HG03571 (cell line): ENCODE measurements around the gene CEP350.

Experiments
- ATAC-seq: cut with Tn5 transposase; IDR thresholded peaks from one replicate; pipeline ENCODE4 v1.9.1; 2021; ENCODE audit not compliant: unreplicated experiment

Gene CEP350, protein sequence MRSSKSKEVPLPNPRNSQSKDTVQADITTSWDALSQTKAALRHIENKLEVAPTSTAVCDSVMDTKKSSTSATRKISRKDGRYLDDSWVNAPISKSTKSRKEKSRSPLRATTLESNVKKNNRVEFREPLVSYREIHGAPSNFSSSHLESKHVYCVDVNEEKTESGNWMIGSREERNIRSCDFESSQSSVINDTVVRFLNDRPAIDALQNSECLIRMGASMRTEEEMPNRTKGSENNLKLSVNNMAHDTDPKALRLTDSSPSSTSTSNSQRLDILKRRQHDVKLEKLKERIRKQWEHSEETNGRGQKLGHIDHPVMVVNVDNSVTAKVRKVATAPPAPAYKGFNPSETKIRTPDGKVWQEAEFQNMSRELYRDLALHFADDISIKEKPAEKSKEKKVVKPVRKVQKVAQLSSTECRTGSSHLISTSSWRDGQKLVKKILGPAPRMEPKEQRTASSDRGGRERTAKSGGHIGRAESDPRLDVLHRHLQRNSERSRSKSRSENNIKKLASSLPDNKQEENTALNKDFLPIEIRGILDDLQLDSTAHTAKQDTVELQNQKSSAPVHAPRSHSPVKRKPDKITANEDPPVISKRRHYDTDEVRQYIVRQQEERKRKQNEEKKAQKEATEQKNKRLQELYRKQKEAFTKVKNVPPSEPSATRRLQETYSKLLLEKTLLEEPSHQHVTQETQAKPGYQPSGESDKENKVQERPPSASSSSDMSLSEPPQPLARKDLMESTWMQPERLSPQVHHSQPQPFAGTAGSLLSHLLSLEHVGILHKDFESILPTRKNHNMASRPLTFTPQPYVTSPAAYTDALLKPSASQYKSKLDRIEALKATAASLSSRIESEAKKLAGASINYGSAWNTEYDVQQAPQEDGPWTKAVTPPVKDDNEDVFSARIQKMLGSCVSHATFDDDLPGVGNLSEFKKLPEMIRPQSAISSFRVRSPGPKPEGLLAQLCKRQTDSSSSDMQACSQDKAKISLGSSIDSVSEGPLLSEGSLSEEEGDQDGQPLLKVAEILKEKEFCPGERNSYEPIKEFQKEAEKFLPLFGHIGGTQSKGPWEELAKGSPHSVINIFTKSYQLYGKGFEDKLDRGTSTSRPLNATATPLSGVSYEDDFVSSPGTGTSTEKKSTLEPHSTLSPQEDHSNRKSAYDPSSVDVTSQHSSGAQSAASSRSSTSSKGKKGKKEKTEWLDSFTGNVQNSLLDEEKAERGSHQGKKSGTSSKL (N-terminal part only)

DNA sequence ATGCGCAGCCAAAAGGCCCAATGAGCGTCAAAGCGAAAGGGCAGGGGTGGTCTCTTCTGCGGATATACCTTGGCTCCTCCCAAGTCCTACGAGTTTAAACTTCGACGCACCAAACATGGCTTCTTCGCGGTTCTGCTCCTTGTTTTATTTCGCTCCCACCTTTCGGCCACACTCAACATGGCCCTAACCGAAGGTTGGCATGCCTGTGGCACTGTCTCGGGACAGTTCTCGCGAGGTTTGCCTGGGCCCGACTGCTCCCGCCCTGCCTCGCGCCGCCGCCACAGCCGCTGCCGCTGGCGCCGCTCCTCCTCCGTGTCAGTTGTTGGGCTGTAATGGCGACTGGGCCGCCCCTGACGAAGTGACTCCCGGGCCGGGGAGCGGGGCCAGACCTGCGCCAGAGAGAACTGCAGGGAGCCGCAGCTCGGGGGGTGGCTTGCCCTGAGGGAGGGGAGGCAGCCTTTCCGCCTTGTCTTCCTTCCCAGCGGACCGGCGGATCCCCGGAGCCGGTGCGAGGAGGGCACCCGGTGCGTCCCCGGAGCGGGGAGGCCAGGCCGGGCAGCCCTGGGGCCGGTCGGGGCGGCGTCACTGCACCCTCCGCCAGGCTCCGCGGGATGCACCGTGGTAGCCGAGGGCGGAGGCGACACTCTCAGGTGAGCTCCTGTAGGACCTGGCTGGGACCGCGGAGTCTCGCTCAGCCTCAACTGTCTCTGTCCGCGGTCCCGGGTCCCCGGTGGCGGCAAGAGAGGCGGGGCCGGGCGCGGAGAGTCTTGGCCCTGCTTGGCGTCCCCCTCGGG is at the start of gene CEP350:
Gene CEP350 (plus strand): TSS at position 318 of the 794 bp plus-strand sequence. CDS start 31,372 bp downstream, outside the sequence.
- peak; percentile 93 for ATAC-seq

DNA sequence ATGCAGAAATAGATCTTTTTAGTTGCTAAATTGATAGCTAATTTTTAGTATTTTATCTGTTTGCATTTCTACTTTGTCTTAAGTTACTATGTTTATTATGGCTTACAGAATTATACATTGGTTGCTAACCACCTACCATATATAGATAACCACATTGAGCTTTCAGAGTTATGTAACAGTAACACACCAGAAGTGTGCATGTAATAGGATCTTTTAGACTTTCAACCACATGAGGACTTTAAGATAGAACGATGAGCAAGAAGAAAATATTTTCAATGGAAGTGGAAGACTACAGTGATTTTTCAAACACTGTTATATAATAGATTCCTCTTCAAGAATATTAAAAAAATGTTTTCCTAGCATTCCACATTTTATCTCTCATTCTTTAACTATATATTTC is 43.7 kb upstream of the CEP350 start:
- ATAC-seq = no peak

DNA sequence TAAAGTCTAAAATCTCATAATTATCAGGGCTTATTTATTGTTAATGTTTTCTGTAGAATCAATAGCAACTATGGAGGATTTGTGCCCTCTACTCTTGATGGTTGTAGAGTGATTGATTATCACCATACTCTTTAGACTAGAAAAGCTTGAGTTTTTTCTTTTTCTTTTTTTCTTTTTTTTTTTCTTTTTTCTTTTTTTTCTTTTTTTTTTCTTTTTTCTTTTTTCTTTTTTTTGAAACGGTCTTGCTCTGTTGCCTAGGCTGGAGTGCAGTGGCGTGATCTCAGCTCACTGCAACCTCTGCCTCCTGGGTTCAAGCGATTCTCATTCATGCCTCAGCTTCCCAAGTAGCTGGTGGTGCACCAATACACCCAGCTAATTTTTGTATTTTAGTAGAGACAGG is 42.8 kb upstream of the CEP350 start:
- no peak for ATAC-seq

DNA sequence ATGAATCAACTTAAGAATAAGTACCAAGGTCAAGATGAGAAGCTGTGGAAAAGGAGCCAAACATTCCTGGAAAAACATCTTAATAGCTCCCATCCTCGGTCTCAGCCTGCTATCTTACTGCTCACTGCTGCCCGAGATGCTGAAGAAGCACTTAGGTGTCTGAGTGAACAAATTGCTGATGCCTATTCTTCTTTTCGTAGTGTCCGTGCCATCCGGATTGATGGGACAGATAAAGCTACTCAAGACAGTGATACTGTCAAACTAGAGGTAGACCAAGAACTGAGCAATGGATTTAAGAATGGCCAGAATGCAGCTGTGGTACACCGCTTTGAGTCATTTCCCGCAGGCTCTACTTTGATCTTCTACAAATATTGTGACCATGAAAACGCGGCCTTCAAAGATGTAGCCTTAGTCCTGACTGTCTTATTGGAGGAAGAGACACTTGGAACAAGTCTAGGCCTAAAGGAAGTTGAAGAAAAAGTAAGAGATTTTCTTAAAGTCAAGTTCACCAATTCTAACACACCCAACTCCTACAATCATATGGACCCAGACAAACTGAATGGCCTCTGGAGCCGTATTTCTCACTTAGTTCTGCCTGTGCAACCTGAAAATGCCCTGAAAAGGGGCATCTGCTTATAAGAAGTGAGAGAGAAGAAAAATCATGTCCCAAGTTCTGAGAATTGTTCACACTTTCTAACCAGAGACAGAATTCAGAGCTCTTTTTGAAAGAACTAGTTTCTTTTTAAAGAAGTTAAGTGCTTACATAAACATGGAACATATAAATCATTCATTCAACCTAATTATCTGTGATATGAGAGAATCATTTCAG is 36.8 kb upstream of the CEP350 start:
- no peak for ATAC-seq

DNA sequence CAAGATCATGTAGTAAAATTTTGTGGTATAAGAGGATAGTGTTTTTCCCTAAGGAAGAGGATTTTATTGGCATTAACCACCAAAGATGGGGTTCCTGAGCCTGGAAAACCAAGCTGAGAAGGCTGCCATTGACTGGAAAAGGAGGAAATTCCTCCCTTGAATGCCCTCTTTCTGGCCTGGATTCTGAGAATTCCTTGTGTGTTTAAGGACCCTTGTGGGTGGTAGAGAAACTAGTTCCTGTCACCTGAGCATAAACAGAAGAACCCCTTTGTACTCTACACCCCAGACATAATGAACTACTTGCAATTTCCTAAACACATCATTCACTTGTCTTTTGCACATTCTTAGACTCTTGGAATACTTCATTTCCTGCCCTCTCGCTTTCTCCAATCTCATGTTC is 33.1 kb upstream of the CEP350 start:
- no peak for ATAC-seq

DNA sequence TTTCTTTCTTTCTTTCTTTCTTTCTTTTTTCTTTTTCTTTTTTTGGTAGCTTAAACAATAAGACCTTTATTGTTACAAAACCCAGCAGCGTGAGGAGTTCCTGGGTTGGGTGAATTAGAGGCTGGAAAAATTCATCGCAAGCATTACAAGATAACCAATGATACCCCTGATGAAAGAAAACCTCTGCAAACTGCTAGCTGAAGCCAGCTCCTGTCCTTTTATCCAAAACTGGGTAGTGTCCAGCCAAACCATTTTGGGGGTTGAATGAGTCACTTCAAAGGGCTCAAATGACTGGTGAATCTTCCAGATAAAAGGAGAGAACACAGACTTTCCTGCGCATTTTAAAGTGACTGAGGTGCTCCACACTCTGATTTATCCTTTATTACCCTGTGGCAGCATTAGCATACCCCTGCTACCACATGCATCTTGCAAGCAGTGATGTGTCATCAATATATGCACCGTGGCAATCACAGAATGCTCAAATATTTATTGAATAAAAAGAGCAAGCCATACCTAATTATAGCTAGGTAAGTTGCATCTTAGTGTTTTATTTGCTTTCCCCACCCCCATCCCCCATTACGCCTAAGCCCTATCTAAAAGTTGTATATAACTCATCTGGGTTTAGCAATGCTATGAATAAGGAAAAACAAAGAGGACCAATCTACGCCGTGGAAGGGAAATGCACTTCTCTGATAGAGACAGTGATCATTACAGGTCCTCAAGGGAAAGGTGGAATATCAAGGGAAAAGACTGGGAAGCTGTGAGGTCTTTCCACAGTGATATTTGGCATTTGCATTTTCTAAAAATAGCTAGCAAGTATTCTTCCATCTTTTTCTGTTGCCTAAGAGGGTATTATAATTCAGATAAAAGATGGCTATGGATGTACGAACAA is 32.4 kb upstream of the CEP350 start:
- no peak for ATAC-seq

DNA sequence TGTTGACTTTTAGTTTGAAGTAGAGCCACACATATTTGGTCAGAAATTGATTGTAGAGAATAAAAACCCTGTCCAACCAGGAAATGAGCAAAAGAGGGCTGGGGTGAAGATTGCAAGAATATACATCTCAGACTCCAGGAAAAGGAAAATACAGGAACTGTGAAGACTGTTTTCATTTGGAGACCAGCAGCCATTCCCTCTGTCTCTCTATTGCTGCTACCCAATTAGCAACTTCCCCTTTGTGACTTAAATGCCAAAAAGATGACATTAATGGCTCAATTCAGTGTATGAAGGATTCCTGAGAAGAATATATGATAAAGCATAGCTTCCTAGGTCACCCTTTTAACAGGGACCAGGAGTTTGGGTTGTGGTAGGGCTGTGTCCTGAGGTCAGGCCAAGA is 31.6 kb upstream of the CEP350 start:
- ATAC-seq = no peak

DNA sequence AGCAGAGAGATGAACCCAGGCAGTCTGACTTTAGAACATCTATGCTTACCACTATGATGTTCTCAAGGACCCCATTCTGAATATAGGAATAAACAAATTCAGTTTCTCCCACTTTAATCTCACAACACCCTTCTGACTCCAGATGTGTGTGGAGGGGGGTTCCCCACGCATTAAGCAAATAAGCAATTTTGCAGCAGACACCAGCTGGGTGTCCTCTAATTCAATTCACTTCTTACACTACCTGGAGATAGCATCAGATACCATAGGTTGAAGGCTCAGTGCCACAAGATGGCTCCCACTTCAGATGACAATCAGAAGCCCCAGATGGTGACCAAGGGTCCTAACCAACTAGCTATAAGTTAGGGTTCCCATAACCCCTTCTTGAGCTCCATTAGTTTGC is 30.3 kb upstream of the CEP350 start:
- ATAC-seq = no peak

DNA sequence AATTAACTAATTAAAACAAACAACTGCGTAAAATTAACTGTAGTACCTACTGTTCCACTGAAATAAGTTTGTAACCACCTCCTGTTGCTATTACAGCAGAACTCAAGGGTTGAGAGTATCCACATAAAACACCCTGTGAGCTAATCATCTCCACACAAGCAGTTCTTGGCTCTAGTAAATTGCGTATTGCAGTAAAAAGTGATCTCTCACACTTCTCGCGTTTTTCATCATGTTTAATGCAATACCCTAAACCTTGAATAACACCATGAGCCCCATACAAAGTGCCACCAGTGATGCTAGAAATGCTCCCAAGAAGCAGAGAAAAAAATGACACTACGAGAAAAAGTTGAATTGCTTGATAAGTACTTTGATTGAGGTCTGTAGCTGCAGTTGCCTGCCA is 29.3 kb upstream of the CEP350 start:
- no peak for ATAC-seq

DNA sequence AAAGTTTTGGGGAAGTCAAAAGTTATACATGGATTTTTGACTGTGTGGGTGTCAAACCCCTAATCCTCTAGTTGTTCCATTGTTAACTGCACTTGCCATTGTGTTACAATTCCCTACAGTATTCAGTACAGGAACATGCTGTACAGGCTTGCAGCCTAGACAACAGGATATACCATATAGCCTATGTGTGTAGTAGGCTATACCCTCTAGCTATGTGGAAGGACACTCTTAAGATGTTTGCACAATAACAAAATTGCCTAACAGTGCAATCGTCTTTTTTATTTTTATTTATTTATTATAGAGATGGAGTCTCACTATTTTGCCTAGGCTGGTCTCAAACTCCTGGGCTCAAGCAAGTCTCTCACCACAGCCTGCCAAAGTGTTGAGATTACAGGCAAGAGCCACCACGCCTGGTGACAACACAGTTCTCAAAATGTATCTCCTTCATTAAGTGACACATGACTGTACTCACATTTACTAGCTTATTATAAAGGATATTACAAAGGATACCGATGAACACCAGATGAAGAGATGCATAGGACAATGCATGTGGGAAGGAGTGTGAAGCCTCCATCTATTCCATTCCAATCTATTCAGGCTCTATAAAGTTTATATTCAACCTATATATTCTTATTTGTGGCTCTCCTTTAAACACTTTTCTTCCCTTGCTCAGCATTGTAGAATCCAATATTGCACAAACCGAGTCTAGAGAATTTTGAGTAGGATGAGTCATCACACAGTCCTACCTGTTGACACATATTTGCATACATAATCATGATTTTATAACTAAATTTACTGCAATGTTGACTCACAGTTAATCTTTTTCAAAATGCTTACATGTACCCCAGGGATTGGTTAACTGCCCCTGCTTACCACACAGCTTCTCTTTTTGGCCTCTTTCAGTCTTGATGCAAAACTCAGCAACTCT is 28.4 kb upstream of the CEP350 start:
- ATAC-seq = no peak

DNA sequence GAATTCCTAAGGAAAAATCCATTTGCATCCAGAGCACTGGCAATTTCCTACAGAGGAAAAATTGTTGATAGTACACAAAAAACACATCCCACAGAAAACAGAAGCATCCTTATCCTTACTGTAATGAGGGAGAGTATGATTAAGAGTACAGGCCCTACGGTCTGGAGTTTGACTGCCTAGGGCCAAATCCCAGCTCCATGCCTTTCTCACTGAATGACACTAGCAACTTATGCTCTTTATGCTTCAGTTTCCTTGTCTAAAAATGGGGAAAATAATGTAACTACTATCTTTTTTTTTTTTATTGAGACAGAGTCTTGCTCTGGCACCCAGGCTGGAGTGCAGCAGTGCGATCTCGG is 27.8 kb upstream of the CEP350 start:
- ATAC-seq = no peak

DNA sequence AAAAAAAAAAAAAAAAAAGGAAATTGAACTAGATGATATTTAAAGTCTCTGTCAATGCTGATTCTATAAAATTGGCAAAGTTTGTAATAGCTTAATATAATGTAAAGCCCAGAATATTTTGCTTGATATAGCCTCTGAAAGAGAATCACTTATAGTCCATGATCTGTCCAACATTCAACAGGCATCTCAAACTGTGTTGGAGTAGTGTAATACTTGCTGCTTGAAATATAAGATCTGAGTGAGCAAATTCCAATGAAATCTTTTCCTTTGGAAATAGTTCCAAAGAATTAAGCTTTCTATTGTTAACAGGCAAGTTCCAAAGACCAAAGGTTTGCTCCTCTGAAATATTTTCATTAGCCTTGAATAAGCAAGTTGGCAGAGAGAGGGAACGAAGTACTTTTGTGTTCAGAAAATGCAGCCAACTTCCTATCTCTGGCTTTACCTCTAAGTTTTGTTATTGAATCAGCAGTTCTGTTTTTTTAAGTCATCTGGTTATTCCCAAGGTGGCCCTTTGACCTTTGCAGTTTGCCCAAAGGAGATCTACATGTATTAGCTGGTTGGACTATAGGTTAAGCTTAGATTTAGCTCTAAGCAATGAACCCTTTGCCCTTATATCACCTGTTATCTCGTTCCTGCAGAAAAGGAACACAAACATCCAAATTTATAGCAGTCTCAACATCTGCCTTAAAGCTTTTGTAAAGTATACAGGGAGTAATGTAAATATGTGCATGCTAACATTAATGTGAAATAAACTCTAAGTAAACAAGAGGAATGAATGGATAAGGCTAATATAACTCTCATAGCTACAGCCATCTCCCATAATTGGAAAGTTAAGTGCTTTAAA is 24.4 kb upstream of the CEP350 start:
- ATAC-seq = no peak

DNA sequence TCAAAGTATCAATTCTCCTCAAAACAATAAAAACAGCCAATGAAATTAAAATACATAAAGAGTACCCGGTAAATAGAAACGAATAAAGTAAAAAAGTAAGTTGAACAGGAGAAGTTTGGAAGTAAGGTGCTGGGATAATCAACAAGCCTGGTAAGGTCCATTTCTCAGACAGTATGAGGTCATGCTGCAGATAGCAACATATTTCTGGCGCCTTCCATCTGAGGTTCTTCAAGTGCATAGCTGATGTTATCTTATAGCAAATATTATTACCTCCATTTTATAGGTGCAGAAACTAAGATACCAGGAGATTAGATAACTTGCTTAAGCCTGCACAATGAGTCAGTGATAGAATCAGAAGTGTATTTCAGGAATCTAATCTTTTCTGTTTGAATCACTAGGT is 23.7 kb upstream of the CEP350 start:
- ATAC-seq = no peak

DNA sequence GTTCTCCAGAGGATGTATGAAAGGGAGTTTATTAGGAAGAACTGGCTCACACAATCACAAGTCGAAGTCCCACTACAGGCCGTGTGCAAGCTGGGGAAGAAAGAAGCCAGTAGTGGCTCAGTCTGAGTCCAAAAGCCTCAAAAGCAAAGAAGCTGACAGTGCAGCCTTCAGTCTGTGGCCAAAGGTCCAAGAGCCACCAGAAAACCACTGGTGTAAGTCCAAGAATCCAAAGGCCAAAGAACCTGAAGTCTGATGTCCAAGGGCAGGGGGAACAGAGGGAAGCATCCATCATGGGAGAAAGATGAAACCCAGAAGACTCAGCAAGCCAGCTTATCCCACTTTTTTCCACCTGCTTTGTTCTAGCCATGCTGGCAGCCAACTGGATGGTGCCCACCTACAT is 21.4 kb upstream of the CEP350 start:
- ATAC-seq = no peak

DNA sequence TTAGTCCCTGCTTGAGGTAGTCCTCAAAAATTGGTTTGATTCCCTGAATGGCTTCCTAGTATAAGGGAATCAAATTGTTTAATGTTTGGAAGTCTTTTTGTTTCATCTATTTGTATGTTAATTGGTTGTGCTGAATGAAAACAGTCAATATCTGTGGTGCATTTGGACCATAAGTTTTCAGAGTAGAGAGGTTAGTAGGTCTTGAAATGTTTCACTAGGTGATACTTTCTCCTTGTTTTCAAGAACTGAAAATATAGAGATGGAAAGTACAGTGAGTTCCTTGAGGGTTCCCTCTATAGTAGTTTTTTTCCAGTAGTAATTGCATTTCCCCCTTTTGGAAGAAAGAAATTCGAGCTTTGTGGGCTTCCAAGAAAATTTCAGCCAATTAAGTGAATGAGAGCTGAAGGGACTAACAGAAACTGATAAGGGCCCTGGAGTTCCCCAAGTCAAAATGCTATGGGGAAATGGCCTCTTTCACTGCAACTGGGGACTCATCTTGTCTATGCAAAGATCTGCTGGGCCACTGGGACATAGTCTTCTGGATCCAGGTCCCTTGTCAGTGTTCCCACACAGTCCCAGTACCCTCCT is 18.6 kb upstream of the CEP350 start:
- ATAC-seq = no peak

DNA sequence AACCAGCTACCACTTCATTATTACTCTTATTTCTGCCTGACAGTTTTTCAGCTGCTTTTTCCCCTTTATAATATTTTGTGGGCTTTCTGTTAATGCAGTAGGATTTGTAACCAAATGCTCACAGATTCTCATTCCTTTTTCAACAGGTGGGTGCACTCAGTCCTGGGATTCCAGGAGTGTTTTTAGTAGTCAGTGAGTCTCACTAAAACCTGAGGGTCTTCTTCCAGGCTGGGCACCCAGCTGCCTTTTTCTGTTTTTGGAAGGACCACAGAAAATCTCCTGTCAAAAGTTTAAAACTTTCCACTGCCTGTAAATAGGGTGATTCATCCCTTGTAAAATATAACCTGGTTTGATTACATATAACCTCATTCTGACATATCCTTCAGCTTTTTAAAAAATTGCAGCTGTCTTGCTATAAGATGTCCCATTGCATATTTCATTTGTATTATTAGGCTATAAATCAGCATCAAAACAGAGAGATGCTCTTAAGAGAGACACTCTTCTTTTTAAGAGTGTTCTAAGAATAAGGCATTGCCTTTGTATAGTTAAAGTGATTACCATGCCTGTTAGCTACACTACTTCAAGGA is 16.8 kb upstream of the CEP350 start:
- ATAC-seq = no peak
